ENCODE data around the gene JARID2.
"Not testable (repeated sequence)": the region's sequence is repeated elsewhere in the genome, so short reads cannot be mapped to it uniquely, and the experiment has no call there.

The JARID2 gene

GRCh38 chr6:15265787-15266186, 19.9 kb downstream of the JARID2 start:
- DNase-seq: no peak

- no peak for DNase-seq
These were observed 20.6 kb downstream of the JARID2 start for GRCh38 chr6:15266423-15266996.

GRCh38 chr6:15267221-15267620, 21.4 kb downstream of the JARID2 start:
- no peak for DNase-seq

GRCh38 chr6:15268137-15268908, 22.5 kb downstream of the JARID2 start:
- DNase-seq: no peak

- no peak for DNase-seq
These were observed 23.1 kb downstream of the JARID2 start for GRCh38 chr6:15269011-15269410.

GRCh38 chr6:15269619-15270018, 23.8 kb downstream of the JARID2 start:
- DNase-seq: no peak

GRCh38 chr6:15270402-15270801, 24.5 kb downstream of the JARID2 start:
- no peak for DNase-seq

- DNase-seq: no peak
These were observed 26.7 kb downstream of the JARID2 start for GRCh38 chr6:15272562-15272961.

GRCh38 chr6:15274692-15275387, 29.0 kb downstream of the JARID2 start:
- no peak for DNase-seq

- no peak for DNase-seq
These were observed 30.4 kb downstream of the JARID2 start for GRCh38 chr6:15276036-15276985.

GRCh38 chr6:15279047-15279661, 33.3 kb downstream of the JARID2 start:
- no peak for DNase-seq

GRCh38 chr6:15280028-15280427, 34.2 kb downstream of the JARID2 start:
- no peak for DNase-seq

- DNase-seq: no peak
These were observed 35.1 kb downstream of the JARID2 start for GRCh38 chr6:15280961-15281360.

GRCh38 chr6:15282334-15282733, 36.5 kb downstream of the JARID2 start:
- DNase-seq: no peak

GRCh38 chr6:15283986-15284361, 38.1 kb downstream of the JARID2 start:
- no peak for DNase-seq

- no peak for DNase-seq
These were observed 38.9 kb downstream of the JARID2 start for GRCh38 chr6:15284743-15285142.

GRCh38 chr6:15285682-15286294, 39.9 kb downstream of the JARID2 start:
- DNase-seq: no peak

- no peak for DNase-seq
These were observed 42.0 kb downstream of the JARID2 start for GRCh38 chr6:15287670-15288375.

- no peak for DNase-seq
These were observed 43.0 kb downstream of the JARID2 start for GRCh38 chr6:15288856-15289255.

GRCh38 chr6:15289456-15289855, 43.6 kb downstream of the JARID2 start:
- DNase-seq: not testable (repeated sequence)

- no peak for DNase-seq
These were observed 44.3 kb downstream of the JARID2 start for GRCh38 chr6:15290067-15290680.

Data from central memory CD4-positive, alpha-beta T cell (primary cell).